ENCODE results near the gene CCNI. TPM values are rescaled to one million over a fixed set of nuclear protein-coding genes. Genes with fewer than 3 reads are reported as not detected.
"Not testable (repeated sequence)": the region's sequence is repeated elsewhere in the genome, so short reads cannot be mapped to it uniquely, and the experiment has no call there.

CCNI gene
- total RNA-seq, 1 donor from 2014 or later: 213 TPM

DNA sequence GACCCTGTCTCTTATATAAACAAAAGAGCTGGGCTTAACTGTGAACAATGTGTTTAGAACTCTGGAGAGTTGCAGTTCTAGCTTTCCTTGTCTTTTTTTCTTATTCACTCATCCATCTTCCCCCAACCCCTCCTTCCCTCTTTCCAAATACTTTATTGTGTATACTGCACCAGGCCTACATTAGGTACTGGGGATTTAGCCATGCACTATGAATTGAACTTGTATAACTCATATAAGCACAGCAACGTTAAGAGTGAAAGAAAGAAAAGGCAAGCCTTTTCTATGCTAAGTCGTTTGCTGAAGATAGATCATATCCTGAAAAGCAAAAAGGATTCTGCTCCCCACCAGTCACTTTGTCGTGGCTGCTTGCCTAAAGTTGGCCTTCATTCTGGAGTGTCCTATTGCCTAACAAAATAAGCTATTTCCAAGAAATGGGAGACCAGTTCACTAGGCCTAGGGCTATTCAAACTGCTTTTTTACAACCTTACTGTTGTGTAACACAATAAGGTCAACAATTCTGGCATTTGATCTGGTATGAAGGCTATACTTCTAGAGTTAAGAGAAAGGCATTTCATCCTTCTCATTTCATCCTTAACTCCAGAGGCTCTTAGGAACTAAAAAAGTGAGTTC is 32.2 kb downstream of the CCNI start:
- intact Hi-C loops (cut with micrococcal nuclease): loop anchor here (1.0 to 2.0 kb wide), 2 partner anchors 94 to 533 kb away; partner anchors contain the start of gene SEPTIN11

DNA sequence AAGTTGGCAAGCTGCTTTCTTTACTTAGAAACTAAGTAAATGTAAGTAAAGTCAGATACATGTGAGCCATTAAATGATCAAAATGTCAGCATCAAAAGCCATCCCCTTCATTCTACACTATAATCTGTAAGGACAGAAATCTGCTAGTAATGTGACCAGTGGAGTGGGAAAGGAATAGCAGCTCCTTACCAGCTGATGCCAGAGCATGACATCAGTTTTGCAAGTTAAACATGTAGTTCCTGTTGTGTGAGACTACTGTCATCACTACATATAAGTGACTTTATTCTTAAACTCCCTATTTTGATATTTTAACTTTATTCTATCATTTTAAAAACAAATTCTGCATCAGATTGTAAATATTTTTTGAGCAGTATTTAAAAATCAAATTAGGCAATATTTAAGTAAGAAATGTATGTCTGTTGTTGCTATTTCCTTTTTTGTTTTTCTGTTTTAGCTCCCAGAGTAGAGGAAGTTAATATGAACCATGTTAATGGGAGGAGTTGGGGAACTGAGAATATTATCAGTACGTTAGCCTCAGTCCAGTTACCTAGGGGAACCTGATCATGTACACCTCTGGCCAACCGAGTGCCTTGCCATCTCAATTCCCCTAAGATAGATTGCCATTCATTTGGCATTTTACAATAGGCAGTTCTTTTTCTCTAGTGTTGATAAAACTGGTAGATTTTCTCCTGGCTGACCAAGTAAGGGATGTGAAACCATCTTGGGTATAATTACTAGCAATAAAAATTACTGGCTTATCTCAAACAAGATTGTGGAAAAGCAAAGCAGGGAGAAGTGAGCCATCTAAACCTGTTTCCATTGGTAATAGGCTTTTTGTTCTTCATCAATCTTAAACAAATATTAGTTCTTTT is 34.7 kb downstream of the CCNI start:
- intact Hi-C loops (cut with micrococcal nuclease): no loop called here

- intact Hi-C loops (cut with micrococcal nuclease): no loop called here
These were observed 35.5 kb downstream of the CCNI start for GRCh38 chr4:77040270-77040669.

- intact Hi-C loops (cut with micrococcal nuclease): no loop called here
These were observed 36.0 kb downstream of the CCNI start for GRCh38 chr4:77039796-77040195.

- intact Hi-C loops (cut with micrococcal nuclease): no loop called here
These were observed 38.1 kb downstream of the CCNI start for GRCh38 chr4:77037736-77038135.

DNA sequence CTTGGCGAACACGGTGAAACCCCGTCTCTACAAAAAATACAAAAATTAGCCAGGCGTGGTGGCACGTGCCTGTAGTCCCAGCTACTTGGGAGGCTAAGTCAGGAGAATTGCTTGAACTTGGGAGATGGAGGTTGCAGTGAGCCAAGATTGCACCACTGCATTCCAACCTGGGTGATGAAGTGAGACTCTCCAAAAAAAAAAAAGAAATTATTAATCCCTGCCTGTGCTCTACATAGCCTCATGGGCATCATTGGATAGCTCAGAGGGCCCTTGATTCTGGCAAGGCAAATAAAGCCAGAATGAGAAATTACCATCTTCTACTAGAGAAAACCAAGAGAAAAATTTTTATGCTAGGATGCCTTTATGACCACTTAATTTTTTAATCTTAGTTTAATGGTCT is 38.6 kb downstream of the CCNI start:
- intact Hi-C loops (cut with micrococcal nuclease): not testable (repeated sequence)

- intact Hi-C loops (cut with micrococcal nuclease): no loop called here
These were observed 39.6 kb downstream of the CCNI start for GRCh38 chr4:77036206-77036605.

DNA sequence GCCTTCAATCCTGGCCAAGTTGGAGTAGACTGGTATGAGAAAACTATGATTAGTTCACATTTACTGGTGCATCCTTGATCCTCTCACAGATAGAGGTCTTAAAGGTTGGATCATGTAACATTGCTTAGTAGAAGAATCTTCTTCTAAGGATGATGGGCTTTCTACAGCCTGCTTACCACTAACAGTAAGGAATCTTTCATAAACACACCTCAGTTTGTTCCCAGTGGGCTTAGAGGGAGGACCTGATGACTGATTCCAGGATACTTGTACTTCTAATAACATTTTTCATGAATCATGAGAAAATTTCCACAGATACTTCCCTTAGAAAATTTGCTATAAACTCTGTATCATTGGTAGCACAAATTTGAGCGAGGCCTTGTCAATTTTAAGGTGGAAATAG is 40.6 kb downstream of the CCNI start:
- intact Hi-C loops (cut with micrococcal nuclease): no loop called here

- intact Hi-C loops (cut with micrococcal nuclease): no loop called here
These were observed 44.2 kb downstream of the CCNI start for GRCh38 chr4:77031544-77031943.

GRCh38 chr4:77029757-77030156 is 46.0 kb downstream of the CCNI start:
- intact Hi-C loops (cut with micrococcal nuclease): not testable (repeated sequence)

DNA sequence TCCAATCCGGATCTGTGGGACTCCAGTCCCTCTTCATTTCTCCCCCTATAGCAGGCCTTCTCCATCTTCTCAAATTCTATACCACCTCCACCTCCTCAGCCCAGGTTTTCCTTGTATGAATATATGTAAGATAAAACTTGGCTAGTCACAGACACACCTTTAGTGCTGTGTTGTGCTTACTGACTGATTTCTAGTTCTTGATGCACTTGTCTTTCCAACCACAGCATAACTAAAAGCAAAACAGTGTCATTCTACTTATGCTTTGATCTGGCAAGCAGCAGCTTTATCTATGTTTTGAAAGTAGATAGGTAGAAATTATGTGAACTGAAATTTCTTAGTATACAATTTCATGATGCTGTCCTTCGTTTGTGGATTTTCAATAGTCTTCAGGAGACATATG is 47.5 kb downstream of the CCNI start:
- intact Hi-C loops (cut with micrococcal nuclease): no loop called here

- intact Hi-C loops (cut with micrococcal nuclease): loop anchor here (2.0 kb wide), 1 partner anchor 38 kb away; no protein-coding TSS in a partner anchor
These were observed 49.5 kb downstream of the CCNI start for GRCh38 chr4:77026322-77026704.

- intact Hi-C loops (cut with micrococcal nuclease): loop anchor here (2.0 kb wide), 1 partner anchor 37 kb away; no protein-coding TSS in a partner anchor
These were observed 50.0 kb downstream of the CCNI start for GRCh38 chr4:77025643-77026321.

DNA sequence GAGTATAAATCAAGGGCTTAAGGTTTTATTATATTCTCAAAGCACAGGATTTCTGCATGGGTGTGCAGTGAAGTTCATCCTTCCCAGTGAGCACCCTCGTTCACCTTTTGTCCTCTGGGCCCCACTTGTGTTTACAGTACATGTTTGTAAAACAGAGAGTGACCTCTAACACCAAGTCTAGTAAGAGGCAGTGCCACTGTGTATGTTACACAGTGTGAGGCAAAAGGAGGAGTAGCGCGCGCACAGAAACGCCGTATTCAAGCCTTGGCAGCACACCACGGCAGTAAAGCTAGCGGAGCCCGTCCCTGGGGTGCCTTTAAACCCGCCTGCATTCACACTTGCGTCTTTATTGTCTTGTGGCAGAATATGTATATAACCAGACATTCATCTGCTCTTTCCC is 51.9 kb downstream of the CCNI start:
- intact Hi-C loops (cut with micrococcal nuclease): no loop called here

DNA sequence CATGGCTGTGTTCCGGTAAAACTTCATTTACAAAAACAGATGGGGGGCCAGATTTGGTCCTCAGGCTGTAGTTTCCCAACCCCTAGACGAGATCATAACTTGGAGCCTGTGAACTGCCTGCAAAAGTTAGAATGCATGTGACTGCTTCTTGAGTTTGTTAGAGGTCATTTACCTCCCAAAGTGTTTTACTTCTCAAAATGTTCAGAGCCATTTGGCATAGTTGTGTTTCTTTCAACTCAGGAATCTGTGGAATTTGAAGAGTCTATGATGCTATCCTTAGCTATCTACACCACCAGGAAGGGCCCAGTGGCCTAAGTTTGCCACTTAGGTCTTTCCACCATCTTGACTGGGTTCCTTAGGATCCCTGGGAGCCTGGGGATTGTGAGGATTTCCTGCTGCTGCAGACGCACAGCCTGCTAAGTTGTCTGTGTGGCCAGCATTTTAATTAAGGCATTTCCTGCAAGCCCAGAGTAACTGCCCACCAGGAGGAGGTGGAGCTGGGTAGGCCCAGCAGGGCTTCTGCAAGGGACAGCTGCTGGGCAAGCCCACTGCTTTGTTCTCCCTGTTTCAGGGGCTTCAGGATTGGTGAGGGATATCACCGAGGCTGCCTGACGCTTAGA is 53.1 kb downstream of the CCNI start:
- intact Hi-C loops (cut with micrococcal nuclease): no loop called here

GRCh38 chr4:77021614-77022089 is 54.1 kb downstream of the CCNI start:
- intact Hi-C loops (cut with micrococcal nuclease): no loop called here

DNA sequence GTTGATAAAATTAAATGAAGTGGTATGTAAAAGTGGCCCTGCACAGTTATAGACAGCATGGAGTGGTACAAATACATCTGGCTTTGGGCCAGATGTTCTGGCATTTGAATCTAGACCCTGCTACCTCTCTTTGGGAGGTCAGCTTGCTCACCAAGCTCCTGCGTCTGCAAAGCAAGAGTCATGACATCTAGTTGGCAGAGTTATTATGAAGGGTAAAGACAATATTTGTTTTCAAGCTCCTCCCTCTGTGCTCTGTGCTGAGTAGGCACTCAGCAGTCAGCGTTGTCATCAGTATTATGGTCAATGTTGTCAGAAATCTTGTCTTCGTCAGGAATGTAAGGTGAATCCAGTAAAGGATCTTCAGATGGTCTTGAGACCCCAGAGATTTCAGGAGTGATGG is 55.8 kb downstream of the CCNI start:
- intact Hi-C loops (cut with micrococcal nuclease): no loop called here

- intact Hi-C loops (cut with micrococcal nuclease): no loop called here
These were observed 60.4 kb downstream of the CCNI start for GRCh38 chr4:77015390-77015789.

- intact Hi-C loops (cut with micrococcal nuclease): no loop called here
These were observed 61.5 kb downstream of the CCNI start for GRCh38 chr4:77014256-77014655.

DNA sequence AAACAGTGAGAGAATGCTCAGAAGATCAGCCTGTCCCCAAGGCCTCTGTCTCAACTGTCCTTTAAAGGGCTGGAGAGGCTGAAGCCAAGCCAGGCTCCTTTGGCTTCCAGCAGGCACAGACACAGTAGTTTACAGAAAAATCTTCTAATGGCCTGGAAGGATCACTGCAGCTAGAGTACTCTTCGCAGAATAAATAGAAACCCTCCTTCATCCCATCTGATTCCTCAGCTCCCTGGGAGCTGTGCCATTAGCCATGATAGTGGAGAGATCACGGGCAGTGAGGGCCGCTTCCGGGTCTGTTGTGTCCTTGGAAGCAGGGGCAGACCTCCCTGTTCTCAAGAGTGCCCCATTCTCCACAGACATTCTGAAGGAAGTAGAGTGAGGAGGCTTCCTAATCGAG is 63.1 kb downstream of the CCNI start:
- intact Hi-C loops (cut with micrococcal nuclease): no loop called here

- intact Hi-C loops (cut with micrococcal nuclease): no loop called here
These were observed 64.9 kb downstream of the CCNI start for GRCh38 chr4:77010841-77011354.

Measured in T-helper 2 cell treated with Interferon-gamma antibody and Interleukin-4, amounts not matched to agents 100 ng/mL and 5 ng/mL, for 36 hours (primary cell).